ENCODE measurements around the gene ZAP70. TPM values are rescaled to one million over a fixed set of nuclear protein-coding genes. Genes with fewer than 3 reads are reported as not detected.

Gene ZAP70
- total and polyA plus RNA-seq, 2 donors (not counting 1 experiment from before 2014, with no cell fraction given): 3.4 to 20.5 TPM

GRCh38 chr2:97736185-97736584 is 22.8 kb downstream of the ZAP70 start:
- ATAC-seq (ENCODE audit: low read depth): no peak
- no peaks in the 10 kb centered on the region for H3K9me3 ChIP-seq (ENCODE audit: control extremely low read depth in 1 of 3, control insufficient read depth in 2 of 3, insufficient read depth in 1 of 3, low read length in 2 of 3)
- Mint-ChIP-seq H3K9me3 (ENCODE audit: insufficient read depth) (no peaks in the 10 kb centered on the region), H3K4me1 (peaks cover 6% of the 10 kb centered on the region), H3K4me3 (no peak overlapping the region), H3K27me3 (peaks cover 4% of the 10 kb centered on the region), H3K27ac (no peak overlapping the region)
- H3K27ac ChIP-seq (ENCODE audit: low read length in 2 of 2): no peak overlapping the region
- CTCF ChIA-PET: no interaction called here
- H3K36me3 ChIP-seq (replicated peaks in 1 of 2; ENCODE audit: control extremely low read depth in 1 of 2, control insufficient read depth in 1 of 2, extremely low read depth in 1 of 2, insufficient read depth in 2 of 2, low read length in 1 of 2): no peaks in the 10 kb centered on the region
- TF ChIP-seq EZH2 (IDR thresholded peaks at IDR 0.05; ENCODE audit: borderline replicate concordance, insufficient read depth, low read depth, low read length, poor library complexity, severe bottlenecking) (no peak), CTCF (IDR thresholded peaks at IDR 0.05) (no peak)
- no peaks in the 10 kb centered on the region for H4K20me1 ChIP-seq (ENCODE audit: control insufficient read depth, insufficient read depth, low read length, poor library complexity, severe bottlenecking)
- H3K4me2 ChIP-seq (replicated peaks; ENCODE audit: low read depth, low read length, poor library complexity, severe bottlenecking): no peak overlapping the region
- H3K79me2 ChIP-seq (ENCODE audit: control insufficient read depth, insufficient read depth, low read length): no peaks in the 10 kb centered on the region
- no peak overlapping the region for H2AFZ ChIP-seq (ENCODE audit: insufficient read depth, low read depth, low read length, poor library complexity, severe bottlenecking)
- H3K4me1 ChIP-seq (ENCODE audit: control insufficient read depth in 2 of 2, insufficient read depth in 2 of 2, low read length in 2 of 2): no peaks in the 10 kb centered on the region
- no peak for DNase-seq
- H3K27me3 ChIP-seq (replicated peaks in 1 of 4; ENCODE audit: control extremely low read depth in 1 of 4, control insufficient read depth in 3 of 4, insufficient read depth in 4 of 4, low read length in 3 of 4): no peaks in the 10 kb centered on the region
- H3K4me3 ChIP-seq (ENCODE audit: control extremely low read depth in 1 of 5, extremely low read depth in 1 of 5, insufficient read depth in 1 of 5, low read depth in 2 of 5, low read length in 4 of 5): no peak overlapping the region
- H3K9ac ChIP-seq (ENCODE audit: low read length): no peak overlapping the region
- POLR2A ChIA-PET: no interaction called here
- WGBS (ENCODE audit: insufficient coverage): 72% methylated on average over 3 of the region's 4 CpGs
- intact Hi-C loops (cut with micrococcal nuclease): no loop called here

GRCh38 chr2:97736608-97737330 is 23.4 kb downstream of the ZAP70 start:
- Histone ChIP-seq H3K4me1 (ENCODE audit: control insufficient read depth in 2 of 2, insufficient read depth in 2 of 2, low read length in 2 of 2) (no peaks in the 10 kb centered on the region), H3K79me2 (ENCODE audit: control insufficient read depth, insufficient read depth, low read length) (no peaks in the 10 kb centered on the region), H3K36me3 (replicated peaks in 1 of 2; ENCODE audit: control extremely low read depth in 1 of 2, control insufficient read depth in 1 of 2, extremely low read depth in 1 of 2, insufficient read depth in 2 of 2, low read length in 1 of 2) (no peaks in the 10 kb centered on the region), H3K9me3 (ENCODE audit: control extremely low read depth in 1 of 3, control insufficient read depth in 2 of 3, insufficient read depth in 1 of 3, low read length in 2 of 3) (no peaks in the 10 kb centered on the region), H3K27me3 (replicated peaks in 1 of 4; ENCODE audit: control extremely low read depth in 1 of 4, control insufficient read depth in 3 of 4, insufficient read depth in 4 of 4, low read length in 3 of 4) (no peaks in the 10 kb centered on the region), H3K27ac (ENCODE audit: low read length in 2 of 2) (no peak overlapping the region), H3K4me3 (ENCODE audit: control extremely low read depth in 1 of 5, extremely low read depth in 1 of 5, insufficient read depth in 1 of 5, low read depth in 2 of 5, low read length in 4 of 5) (no peak overlapping the region), H4K20me1 (ENCODE audit: control insufficient read depth, insufficient read depth, low read length, poor library complexity, severe bottlenecking) (no peaks in the 10 kb centered on the region), H2AFZ (ENCODE audit: insufficient read depth, low read depth, low read length, poor library complexity, severe bottlenecking) (no peak overlapping the region), H3K9ac (ENCODE audit: low read length) (no peak overlapping the region), H3K4me2 (replicated peaks; ENCODE audit: low read depth, low read length, poor library complexity, severe bottlenecking) (no peak overlapping the region)
- H3K4me1 Mint-ChIP-seq: peaks cover 8% of the 10 kb centered on the region
- no peak overlapping the region for H3K4me3 Mint-ChIP-seq
- H3K9me3 Mint-ChIP-seq (ENCODE audit: insufficient read depth): no peaks in the 10 kb centered on the region
- DNase-seq (no peak), ATAC-seq (ENCODE audit: low read depth) (no peak)
- peaks cover 4% of the 10 kb centered on the region for H3K27me3 Mint-ChIP-seq
- intact Hi-C loops (cut with micrococcal nuclease): no loop called here
- ChIA-PET CTCF (interaction anchor here (1.5 kb wide), 1 partner anchor 11 kb away, joined by 3 read pairs; no protein-coding TSS in a partner anchor), POLR2A (no interaction called here)
- no peak overlapping the region for H3K27ac Mint-ChIP-seq
- TF ChIP-seq CTCF (IDR thresholded peaks at IDR 0.05) (no peak), EZH2 (IDR thresholded peaks at IDR 0.05; ENCODE audit: borderline replicate concordance, insufficient read depth, low read depth, low read length, poor library complexity, severe bottlenecking) (no peak)
- 93% methylated on average over 20 of the region's 20 CpGs for WGBS (ENCODE audit: insufficient coverage)
